Bronchial epithelial cell (primary cell): ENCODE results near the gene ASCC3. TPM values are rescaled to one million over a fixed set of nuclear protein-coding genes. Genes with fewer than 3 reads are reported as not detected.

Source experiments
- DNase-seq: peaks from one replicate; pipeline ENCODE4 v3.0.0-alpha.2; 2010; ENCODE audit warnings: low read depth
- FAIRE-seq: peaks from 2 replicates; lab custom pipeline; 2011; peaks lifted over from hg19 to GRCh38; lab: Jason Lieb, UNC
- H3K27me3 ChIP-seq: 2 replicates; pipeline ENCODE4 v1.5.1; 2011; ENCODE audit warnings: low read length; ENCODE audit not compliant: control insufficient read depth, insufficient read depth
- H3K36me3 ChIP-seq: 2 replicates; pipeline ENCODE4 v1.5.1; 2011; ENCODE audit warnings: low read length; ENCODE audit not compliant: control insufficient read depth, insufficient read depth
- H3K4me3 ChIP-seq: 2 replicates; pipeline ENCODE4 v1.5.1; 2011; ENCODE audit warnings: mild to moderate bottlenecking, low read depth, low read length, control low read depth
- CTCF ChIP-seq: IDR thresholded peaks from 2 replicates; pipeline ENCODE4 v1.5.1; 2011; ENCODE audit warnings: mild to moderate bottlenecking, moderate library complexity, low read length, control low read depth, inconsistent platforms; ENCODE audit not compliant: insufficient read depth, severe bottlenecking
- total RNA-seq: library from RNA; depleted of rRNA; stranded (reverse); fragments of >200 nt; gene quantifications from 2 replicates; pipeline ENCODE4 v1.2.1, GENCODE V29; 2014

Gene ASCC3
- total RNA-seq, 1 donor from 2014 or later = 52.7 TPM

- FAIRE-seq = no peak
- H3K36me3 ChIP-seq = peaks cover 1% of the 10 kb centered on the region
- no peak overlapping the region for H3K4me3 ChIP-seq
- no peak for DNase-seq
- H3K27me3 ChIP-seq = no peaks in the 10 kb centered on the region
- no peak for TF ChIP-seq CTCF
Measured at GRCh38 chr6:100803264-100804045, 77.7 kb downstream of the ASCC3 start.

- H3K27me3 ChIP-seq = no peaks in the 10 kb centered on the region
- no peak overlapping the region for H3K4me3 ChIP-seq
- no peak for DNase-seq
- TF ChIP-seq CTCF = no peak
- peaks cover 3% of the 10 kb centered on the region for H3K36me3 ChIP-seq
- FAIRE-seq = no peak
Measured at GRCh38 chr6:100801036-100801435, 80.1 kb downstream of the ASCC3 start.

- DNase-seq (no peak), FAIRE-seq (no peak)
- Histone ChIP-seq H3K27me3 (no peaks in the 10 kb centered on the region), H3K4me3 (no peak overlapping the region), H3K36me3 (peaks cover 3% of the 10 kb centered on the region)
- TF ChIP-seq CTCF = no peak
Measured at GRCh38 chr6:100796049-100796823, 84.9 kb downstream of the ASCC3 start.

- FAIRE-seq = no peak
- no peaks in the 10 kb centered on the region for H3K27me3 ChIP-seq
- no peaks in the 10 kb centered on the region for H3K36me3 ChIP-seq
- H3K4me3 ChIP-seq = no peak overlapping the region
- TF ChIP-seq CTCF = no peak
- no peak for DNase-seq
Measured at GRCh38 chr6:100790084-100790483, 91.0 kb downstream of the ASCC3 start.

GRCh38 chr6:100785982-100786381 lies 95.1 kb downstream of the ASCC3 start:
- Histone ChIP-seq H3K36me3 (peaks cover 1% of the 10 kb centered on the region), H3K4me3 (no peak overlapping the region), H3K27me3 (no peaks in the 10 kb centered on the region)
- TF ChIP-seq CTCF = no peak
- DNase-seq (no peak), FAIRE-seq (no peak)
